Stomach (tissue), 4 donors: ENCODE measurements around the gene C10orf90.

ENCODE experiments used
- CTCF ChIP-seq, 7 experiments: fragments of 450-650 bp in 4 of 7; fragments of 200-600 bp in 3 of 7; sonication (generic) in 3 of 7; IDR thresholded peaks; one replicate each; pipeline ENCODE4 v1.5.1; 2016 to 2019; ENCODE audit warnings: antibody characterized with exemption in 7 of 7, control low read depth in 2 of 7, mild to moderate bottlenecking in 1 of 7
- POLR2A ChIP-seq, 4 donors: fragments of 450-650 bp; IDR thresholded peaks; one replicate each; pipeline ENCODE4 v1.6.1; 2016; ENCODE audit warnings: antibody characterized with exemption in 4 of 4, control low read depth in 2 of 4, mild to moderate bottlenecking in 1 of 4, moderate library complexity in 1 of 4

- TF ChIP-seq POLR2A (IDR thresholded peaks at IDR 0.05) (no peak), CTCF (IDR thresholded peaks at IDR 0.05) (no peak)
These were observed 100.8 kb downstream of the C10orf90 start for GRCh38 chr10:126569513-126570244.
